HFFc6 (cell line): Measurements from ENCODE around the gene RAB28. TPM values are rescaled to one million over a fixed set of nuclear protein-coding genes. Genes with fewer than 3 reads are reported as not detected.

Experiments used
- DNase-seq: peaks from one replicate; pipeline ENCODE4 v3.0.0-alpha.2; 2018
- H3K27ac Mint-ChIP-seq: 2 replicates; pipeline ENCODE4 v1.8.0; 2020; ENCODE audit warnings: mild to moderate bottlenecking, mixed read lengths
- H3K27me3 Mint-ChIP-seq: 2 replicates; pipeline ENCODE4 v1.8.0; 2021; ENCODE audit warnings: mild to moderate bottlenecking, moderate library complexity, mixed read lengths; ENCODE audit not compliant: insufficient read depth
- H3K36me3 Mint-ChIP-seq: 2 replicates; pipeline ENCODE4 v1.8.0; 2021; ENCODE audit warnings: low read depth, mixed read lengths
- H3K4me1 Mint-ChIP-seq: 2 replicates; pipeline ENCODE4 v1.8.0; 2020; ENCODE audit warnings: low read depth, mixed read lengths
- H3K4me3 Mint-ChIP-seq: 2 replicates; pipeline ENCODE4 v1.8.0; 2020; ENCODE audit warnings: mild to moderate bottlenecking, moderate library complexity, mixed read lengths
- H3K9me3 Mint-ChIP-seq: 2 replicates; pipeline ENCODE4 v1.8.0; 2020; ENCODE audit warnings: mild to moderate bottlenecking, mixed read lengths
- total RNA-seq, 6 experiments: library from RNA; stranded (reverse); fragmentation: NEBNext Ultra II Directional; extraction: Animal tissue kit (Norgen Biotek cat#: 25700); gene quantifications; 2 replicates in 1 of 6; 3 replicates in 5 of 6; pipeline ENCODE4 v1.2.3, GENCODE V29; 2021
- TF ChIP-seq, protein P1 (sequence below): fragments of 200-600 bp; sonication (generic); IDR thresholded peaks from 2 replicates; pipeline ENCODE4 v1.5.0; 2021; ENCODE audit warnings: antibody characterized with exemption, mild to moderate bottlenecking

The RAB28 gene
- total RNA-seq, 6 experiments from 2014 or later = 11.4 to 13.1 (median 12.4) TPM

DNA sequence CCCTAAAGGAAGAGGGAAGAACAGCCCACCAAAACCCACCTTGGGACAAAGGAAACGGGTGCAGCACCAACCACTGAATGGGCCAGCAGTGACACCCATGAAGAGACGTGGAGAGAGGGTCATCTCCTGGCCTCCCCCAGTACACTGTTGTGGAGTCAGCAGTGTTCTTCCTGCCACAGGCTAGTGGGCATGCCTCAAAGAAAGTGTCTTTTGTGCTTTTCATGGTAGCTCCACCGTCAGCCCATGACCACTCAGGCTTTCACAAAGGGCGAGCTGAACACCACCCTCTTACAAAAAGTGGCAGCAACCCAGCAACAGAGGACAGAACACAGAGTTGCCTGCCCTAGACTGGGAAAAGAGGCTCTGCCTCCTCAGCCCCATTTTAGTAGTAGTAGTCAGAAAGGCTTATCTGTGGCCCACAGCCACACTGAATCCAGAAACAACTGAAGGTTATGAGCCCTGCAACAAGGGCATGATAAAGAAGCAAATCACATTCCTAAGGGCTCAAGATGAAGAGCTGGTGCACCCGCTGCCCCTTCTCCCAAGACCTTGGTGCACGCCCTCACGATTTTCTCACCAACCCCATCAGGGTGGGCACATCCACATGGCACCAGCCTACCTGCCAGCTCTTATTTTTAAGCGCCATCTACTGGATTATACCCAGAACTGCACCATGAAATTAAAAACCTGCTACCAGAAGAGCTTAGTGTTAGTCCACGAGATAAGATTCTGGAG lies 53.1 kb downstream of the RAB28 start:
- Mint-ChIP-seq H3K4me1 (peaks cover 41% of the 10 kb centered on the region), H3K27me3 (no peaks in the 10 kb centered on the region), H3K27ac (no peak overlapping the region), H3K4me3 (no peak overlapping the region), H3K36me3 (no peaks in the 10 kb centered on the region), H3K9me3 (peaks cover 1% of the 10 kb centered on the region; the same call in 1 of the 2 replicates)
- TF ChIP-seq, protein P1, sequence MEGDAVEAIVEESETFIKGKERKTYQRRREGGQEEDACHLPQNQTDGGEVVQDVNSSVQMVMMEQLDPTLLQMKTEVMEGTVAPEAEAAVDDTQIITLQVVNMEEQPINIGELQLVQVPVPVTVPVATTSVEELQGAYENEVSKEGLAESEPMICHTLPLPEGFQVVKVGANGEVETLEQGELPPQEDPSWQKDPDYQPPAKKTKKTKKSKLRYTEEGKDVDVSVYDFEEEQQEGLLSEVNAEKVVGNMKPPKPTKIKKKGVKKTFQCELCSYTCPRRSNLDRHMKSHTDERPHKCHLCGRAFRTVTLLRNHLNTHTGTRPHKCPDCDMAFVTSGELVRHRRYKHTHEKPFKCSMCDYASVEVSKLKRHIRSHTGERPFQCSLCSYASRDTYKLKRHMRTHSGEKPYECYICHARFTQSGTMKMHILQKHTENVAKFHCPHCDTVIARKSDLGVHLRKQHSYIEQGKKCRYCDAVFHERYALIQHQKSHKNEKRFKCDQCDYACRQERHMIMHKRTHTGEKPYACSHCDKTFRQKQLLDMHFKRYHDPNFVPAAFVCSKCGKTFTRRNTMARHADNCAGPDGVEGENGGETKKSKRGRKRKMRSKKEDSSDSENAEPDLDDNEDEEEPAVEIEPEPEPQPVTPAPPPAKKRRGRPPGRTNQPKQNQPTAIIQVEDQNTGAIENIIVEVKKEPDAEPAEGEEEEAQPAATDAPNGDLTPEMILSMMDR = peak; percentile 55
- DNase-seq = no peak

DNA sequence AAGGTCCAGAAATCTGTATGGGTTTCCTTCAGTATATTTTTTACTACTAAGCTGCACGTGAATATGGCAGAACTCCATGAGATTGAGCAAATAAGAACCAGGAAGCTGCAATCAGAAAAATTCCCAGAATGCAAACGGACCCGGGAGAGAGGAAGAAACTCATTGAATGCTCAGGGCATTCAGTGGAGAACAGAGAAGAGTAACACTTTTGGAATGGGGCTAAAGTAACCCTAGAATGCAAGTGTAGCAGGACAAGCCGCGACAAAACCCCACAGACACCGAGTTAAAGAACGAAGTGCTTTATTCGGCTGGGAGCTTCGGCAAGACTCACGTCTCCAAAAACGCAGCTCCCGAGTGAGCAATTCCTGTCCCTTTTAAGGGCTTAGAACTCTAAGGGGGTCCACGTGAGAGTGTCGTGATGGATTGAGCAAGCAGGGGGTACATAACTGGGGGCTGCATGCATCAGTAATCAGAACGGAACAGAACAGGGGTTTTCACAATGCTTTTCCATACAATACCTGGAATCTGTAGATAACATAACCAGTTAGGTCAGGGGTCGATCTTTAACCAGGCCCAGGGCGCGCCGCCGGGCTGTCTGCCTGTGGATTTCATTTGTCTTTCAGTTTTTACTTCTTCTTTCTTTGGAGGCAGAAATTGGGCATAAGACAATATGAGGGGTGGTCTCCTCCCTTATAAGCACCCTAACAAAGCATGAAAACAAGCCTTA lies 56.4 kb downstream of the RAB28 start:
- Mint-ChIP-seq H3K4me3 (no peak overlapping the region), H3K9me3 (no peaks in the 10 kb centered on the region), H3K27me3 (no peaks in the 10 kb centered on the region), H3K36me3 (peaks cover 16% of the 10 kb centered on the region), H3K4me1 (peaks cover 25% of the 10 kb centered on the region), H3K27ac (no peak overlapping the region)
- no peak for DNase-seq
- TF ChIP-seq, protein P1 = no peak

DNA sequence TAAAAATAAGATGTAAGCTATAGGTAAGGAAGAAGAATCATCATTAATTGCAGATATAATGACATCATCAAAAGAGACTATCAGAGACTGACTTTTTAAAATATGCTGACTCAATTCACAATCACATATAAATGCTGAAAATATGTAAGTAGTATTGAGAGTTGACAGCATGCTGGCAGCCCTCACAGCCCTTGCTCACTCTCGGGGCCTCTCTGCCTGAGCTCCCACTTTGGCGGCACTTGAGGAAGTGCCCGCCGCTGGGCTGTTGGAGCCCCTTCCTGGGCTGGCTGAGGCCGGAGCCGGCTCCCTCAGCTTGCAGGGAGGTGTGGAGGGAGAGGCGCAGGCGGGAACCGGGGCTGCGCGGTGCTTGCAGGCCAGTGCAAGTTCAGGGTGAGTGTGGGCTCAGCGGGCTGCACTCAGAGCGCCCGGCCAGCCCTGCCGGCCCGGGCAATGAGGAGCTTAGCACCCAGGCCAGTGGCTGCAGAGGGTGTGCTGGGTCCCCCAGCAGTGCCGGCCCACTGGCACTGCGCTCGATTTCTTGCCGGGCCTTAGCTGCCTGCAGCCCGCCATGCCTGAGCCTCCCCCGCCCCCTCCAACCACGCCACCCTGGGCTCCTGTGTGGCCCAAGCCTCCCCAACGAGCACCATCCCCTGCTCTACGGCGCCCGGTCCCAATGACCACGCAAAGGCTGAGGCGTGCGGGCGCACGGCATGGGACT lies 68.9 kb downstream of the RAB28 start:
- H3K27me3 Mint-ChIP-seq = no peaks in the 10 kb centered on the region; the same call in 1 of the 2 replicates
- peaks cover 8% of the 10 kb centered on the region for H3K4me1 Mint-ChIP-seq

DNA sequence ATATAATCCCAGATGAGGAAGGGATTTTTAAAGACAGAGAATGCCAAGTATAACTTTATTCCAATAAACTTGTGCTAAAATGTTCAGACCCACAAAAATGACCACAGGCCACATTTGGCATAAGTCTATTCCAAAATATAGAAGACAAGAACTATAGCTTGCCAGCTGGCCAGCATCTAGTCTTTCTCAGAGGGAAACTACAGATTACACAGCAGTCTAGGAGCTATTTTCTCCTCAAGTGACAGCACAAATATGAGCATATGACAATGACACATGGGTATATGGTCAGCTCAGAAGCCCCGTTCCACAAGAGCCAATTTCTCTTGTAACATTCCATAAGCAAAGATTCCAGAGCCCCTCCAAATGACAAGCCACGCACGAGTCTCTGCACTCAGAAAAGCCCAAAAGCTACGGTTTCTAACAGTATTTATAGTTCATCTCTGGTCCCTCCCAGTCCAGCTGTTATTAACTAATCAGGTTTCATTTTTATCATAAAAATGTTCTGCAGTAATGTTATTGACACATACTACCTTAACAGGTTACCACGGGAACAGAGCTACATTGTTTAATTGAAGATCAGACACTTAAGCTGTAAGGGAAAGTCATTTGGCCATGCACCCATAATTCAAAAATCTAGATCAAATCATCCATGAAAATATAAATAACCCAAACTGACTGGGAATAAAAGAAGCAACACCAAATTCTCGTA lies 70.3 kb downstream of the RAB28 start:
- Mint-ChIP-seq H3K36me3 (peaks cover 16% of the 10 kb centered on the region), H3K9me3 (peaks cover 2% of the 10 kb centered on the region; the same call in 1 of the 2 replicates), H3K4me3 (no peak overlapping the region), H3K4me1 (peaks cover 8% of the 10 kb centered on the region), H3K27ac (no peak overlapping the region), H3K27me3 (no peaks in the 10 kb centered on the region; the same call in 1 of the 2 replicates)
- no peak for DNase-seq
- TF ChIP-seq, protein P1 = no peak

More for the DNA sequence above, 68.9 kb downstream of the RAB28 start:
- Mint-ChIP-seq H3K27ac (no peak overlapping the region), H3K36me3 (peaks cover 29% of the 10 kb centered on the region), H3K9me3 (peaks cover 11% of the 10 kb centered on the region; the same call in 1 of the 2 replicates), H3K4me3 (no peak overlapping the region)
- TF ChIP-seq, protein P1 = no peak
- no peak for DNase-seq

DNA sequence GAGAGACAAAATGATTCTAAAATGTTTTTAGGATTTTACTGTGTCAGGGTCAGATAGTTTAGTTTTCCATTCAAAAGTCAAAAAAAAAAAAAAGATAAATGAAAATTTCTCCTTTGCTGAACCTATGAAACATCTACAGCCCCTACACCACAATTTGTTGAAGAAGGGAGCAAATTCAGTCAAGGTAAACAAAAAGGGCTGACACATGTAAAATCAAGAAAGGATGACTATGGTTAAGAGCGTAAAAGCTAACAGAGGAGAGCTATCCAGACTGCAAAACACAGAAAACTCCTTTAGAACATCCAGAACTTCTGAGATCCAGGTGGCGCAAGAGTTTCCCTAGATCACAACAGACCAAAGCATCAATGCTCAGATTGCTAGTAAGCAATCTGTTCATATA lies 72.2 kb downstream of the RAB28 start:
- TF ChIP-seq, protein P1 = no peak
- peaks cover 8% of the 10 kb centered on the region for H3K4me1 Mint-ChIP-seq
- no peak overlapping the region for H3K27ac Mint-ChIP-seq
- DNase-seq = no peak
- H3K9me3 Mint-ChIP-seq = no peaks in the 10 kb centered on the region; the same call in 1 of the 2 replicates
- H3K27me3 Mint-ChIP-seq = no peaks in the 10 kb centered on the region; the same call in 1 of the 2 replicates
- peaks cover 17% of the 10 kb centered on the region for H3K36me3 Mint-ChIP-seq
- no peak overlapping the region for H3K4me3 Mint-ChIP-seq
